Retinal pigment epithelial cell (primary cell): ENCODE results near the gene FBN1.

Experiments used
- DNase-seq: peaks from one replicate; pipeline ENCODE4 v3.0.0-alpha.2; 2010; ENCODE audit warnings: low read depth
- H3K4me3 ChIP-seq: 2 replicates; pipeline ENCODE4 v1.5.1; 2011; ENCODE audit warnings: mild to moderate bottlenecking, low read length, control low read depth, moderate library complexity
- TF ChIP-seq, protein P1 (sequence below): conservative IDR thresholded peaks from 2 replicates; pipeline ENCODE4 v1.5.1; 2011; ENCODE audit warnings: low read depth, low read length, control low read depth, inconsistent platforms

Gene FBN1

GRCh38 chr15:48514103-48514816 is 131.2 kb downstream of the FBN1 start:
- no peak overlapping the region for H3K4me3 ChIP-seq
- TF ChIP-seq, protein P1, sequence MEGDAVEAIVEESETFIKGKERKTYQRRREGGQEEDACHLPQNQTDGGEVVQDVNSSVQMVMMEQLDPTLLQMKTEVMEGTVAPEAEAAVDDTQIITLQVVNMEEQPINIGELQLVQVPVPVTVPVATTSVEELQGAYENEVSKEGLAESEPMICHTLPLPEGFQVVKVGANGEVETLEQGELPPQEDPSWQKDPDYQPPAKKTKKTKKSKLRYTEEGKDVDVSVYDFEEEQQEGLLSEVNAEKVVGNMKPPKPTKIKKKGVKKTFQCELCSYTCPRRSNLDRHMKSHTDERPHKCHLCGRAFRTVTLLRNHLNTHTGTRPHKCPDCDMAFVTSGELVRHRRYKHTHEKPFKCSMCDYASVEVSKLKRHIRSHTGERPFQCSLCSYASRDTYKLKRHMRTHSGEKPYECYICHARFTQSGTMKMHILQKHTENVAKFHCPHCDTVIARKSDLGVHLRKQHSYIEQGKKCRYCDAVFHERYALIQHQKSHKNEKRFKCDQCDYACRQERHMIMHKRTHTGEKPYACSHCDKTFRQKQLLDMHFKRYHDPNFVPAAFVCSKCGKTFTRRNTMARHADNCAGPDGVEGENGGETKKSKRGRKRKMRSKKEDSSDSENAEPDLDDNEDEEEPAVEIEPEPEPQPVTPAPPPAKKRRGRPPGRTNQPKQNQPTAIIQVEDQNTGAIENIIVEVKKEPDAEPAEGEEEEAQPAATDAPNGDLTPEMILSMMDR, result no peak
- no peak for DNase-seq

DNA sequence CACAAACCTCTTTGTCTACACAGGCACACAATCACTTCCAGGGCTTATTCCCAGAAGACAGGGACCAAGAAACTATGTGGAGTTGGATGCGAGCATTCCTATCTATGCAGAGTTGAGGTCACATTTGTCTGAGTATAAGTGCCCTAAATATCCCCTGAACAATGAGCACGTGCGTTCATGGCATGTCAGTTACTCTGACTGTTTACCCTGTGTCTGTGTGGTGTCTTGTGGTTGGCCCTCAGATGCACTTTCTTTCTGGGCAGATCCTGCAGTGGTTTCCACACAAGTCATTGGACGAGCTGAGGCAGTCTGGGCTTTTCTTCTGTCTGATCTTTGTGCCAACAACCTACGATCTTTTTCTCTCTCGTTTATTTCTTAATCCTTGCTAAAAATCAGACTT is 134.5 kb downstream of the FBN1 start:
- H3K4me3 ChIP-seq, result no peak overlapping the region
- TF ChIP-seq, protein P1, result no peak
- no peak for DNase-seq

DNA sequence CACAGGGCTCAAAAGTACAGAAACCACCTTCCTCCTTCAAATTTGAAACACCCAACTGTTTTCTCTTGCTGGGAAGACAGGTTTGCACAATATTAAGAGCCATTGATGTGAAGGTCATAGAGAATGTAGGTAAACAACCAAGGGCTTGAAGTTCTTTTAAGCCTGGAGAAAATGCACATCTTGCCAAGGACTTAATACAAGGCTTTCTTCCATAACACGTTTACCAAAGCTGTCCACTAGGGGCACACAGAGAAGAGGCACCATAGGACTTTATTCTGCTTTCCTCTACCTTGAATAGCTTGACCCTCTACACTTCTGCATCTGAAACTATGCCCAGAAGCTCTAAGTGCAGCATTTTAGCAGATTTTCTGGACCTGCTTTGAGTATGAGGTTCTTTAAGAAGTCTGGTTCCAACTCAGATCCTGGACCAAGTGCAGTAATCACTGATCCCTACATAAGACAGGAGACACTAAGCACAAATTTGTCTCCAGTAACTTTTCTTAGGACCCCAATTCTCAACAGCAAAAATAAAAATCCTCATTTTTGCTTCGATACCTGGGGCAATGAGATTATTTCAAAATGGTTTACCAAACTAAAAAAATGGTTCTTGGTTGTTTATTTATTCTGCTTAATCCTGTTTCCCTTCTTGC is 138.0 kb downstream of the FBN1 start:
- no peak overlapping the region for H3K4me3 ChIP-seq
- TF ChIP-seq, protein P1, result peak; percentile 87
- DNase-seq, result no peak

DNA sequence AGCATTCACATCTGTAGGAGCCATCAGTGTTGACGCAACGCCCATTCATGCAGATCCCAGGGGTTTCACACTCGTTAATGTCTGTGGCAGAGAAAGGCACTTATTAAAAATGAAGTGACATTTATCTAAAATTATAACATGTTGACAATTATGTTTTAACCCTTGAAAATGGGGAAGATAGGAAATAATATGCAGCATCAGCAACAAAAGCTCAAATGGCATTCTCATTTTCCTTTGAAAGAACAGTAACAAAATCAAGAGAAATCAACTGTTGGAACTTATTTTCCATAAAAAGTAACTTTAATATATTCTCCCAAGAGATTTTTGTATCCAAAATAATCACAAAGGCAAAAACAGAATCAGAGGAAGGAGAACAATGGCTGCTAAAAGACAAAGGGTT is 140.4 kb downstream of the FBN1 start:
- H3K4me3 ChIP-seq, result no peak overlapping the region
- TF ChIP-seq, protein P1, result no peak

DNA sequence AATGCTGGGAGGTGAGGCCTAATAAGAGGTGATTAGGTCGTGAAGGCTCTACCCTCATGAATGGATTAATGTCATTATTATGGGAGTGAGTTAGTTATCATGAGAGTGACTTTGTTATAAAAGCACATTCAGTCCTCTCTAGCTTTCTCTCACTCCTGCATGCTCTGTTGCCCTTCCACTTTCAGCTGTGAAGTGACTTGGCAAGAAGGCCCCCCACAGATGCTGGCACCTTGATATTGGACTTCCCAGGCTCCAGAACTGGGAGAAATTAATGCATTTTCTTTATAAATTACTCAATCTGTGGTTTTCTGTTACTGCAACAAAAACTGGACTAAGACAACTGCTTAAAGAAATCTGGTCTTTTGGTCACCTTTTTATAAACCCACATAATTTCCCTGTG is 144.3 kb downstream of the FBN1 start:
- DNase-seq, result no peak
- H3K4me3 ChIP-seq, result no peak overlapping the region
- TF ChIP-seq, protein P1, result no peak

More for the DNA sequence above, 140.4 kb downstream of the FBN1 start:
- DNase-seq, result no peak

GRCh38 chr15:48500595-48500994 is 144.9 kb downstream of the FBN1 start:
- TF ChIP-seq, protein P1, result no peak

GRCh38 chr15:48499978-48500377 is 145.5 kb downstream of the FBN1 start:
- TF ChIP-seq, protein P1, result no peak
- no peak for DNase-seq
- H3K4me3 ChIP-seq, result no peak overlapping the region

More at GRCh38 chr15:48500595-48500994, 144.9 kb downstream of the FBN1 start:
- DNase-seq, result no peak
- no peak overlapping the region for H3K4me3 ChIP-seq
